BE2C (cell line): ENCODE measurements around the gene IFNA14.
"Not testable (repeated sequence)": the region's sequence is repeated elsewhere in the genome, so short reads cannot be mapped to it uniquely, and the experiment has no call there.

Experiments
- DNase-seq: peaks from one replicate; pipeline ENCODE4 v3.0.0-alpha.2; 2020
- H3K27me3 ChIP-seq: fragments of 250-450 bp; sonication (Bioruptor Pico); 2 replicates; pipeline ENCODE4 v1.5.1; 2020; ENCODE audit warnings: mild to moderate bottlenecking
- H3K36me3 ChIP-seq: fragments of 250-450 bp; sonication (Bioruptor Pico); 2 replicates; pipeline ENCODE4 v1.5.1; 2020; ENCODE audit warnings: mild to moderate bottlenecking
- H3K4me1 ChIP-seq: fragments of 250-450 bp; sonication (Bioruptor Pico); 2 replicates; pipeline ENCODE4 v1.5.1; 2020
- H3K4me3 ChIP-seq: 2 replicates; pipeline ENCODE4 v1.5.1; 2011; ENCODE audit warnings: low read depth, low read length
- H3K9me3 ChIP-seq: fragments of 250-450 bp; sonication (Bioruptor Pico); 2 replicates; pipeline ENCODE4 v1.5.1; 2020
- CTCF ChIP-seq: IDR thresholded peaks from 2 replicates; pipeline ENCODE4 v1.5.1; 2012; ENCODE audit warnings: mild to moderate bottlenecking, low read depth, low read length

IFNA14 gene

GRCh38 chr9:21205204-21205603 lies 34.6 kb downstream of the IFNA14 start:
- Histone ChIP-seq H3K4me3 (no peak overlapping the region), H3K36me3 (no peaks in the 10 kb centered on the region), H3K4me1 (no peaks in the 10 kb centered on the region), H3K9me3 (no peaks in the 10 kb centered on the region), H3K27me3 (no peaks in the 10 kb centered on the region)
- no peak for TF ChIP-seq CTCF
- no peak for DNase-seq

GRCh38 chr9:21202105-21202504 lies 37.7 kb downstream of the IFNA14 start, which contains the start of gene IFNA7:
Gene IFNA7 (minus strand): TSS chr9:21202205. CDS start chr9:21202165, 40 bp downstream.
- not testable (repeated sequence) for H3K9me3 ChIP-seq, H3K4me1 ChIP-seq, H3K36me3 ChIP-seq, H3K27me3 ChIP-seq, DNase-seq, H3K4me3 ChIP-seq

- peak; percentile 56 for TF ChIP-seq CTCF
- H3K9me3 ChIP-seq, DNase-seq, H3K27me3 ChIP-seq, H3K4me1 ChIP-seq, H3K4me3 ChIP-seq, H3K36me3 ChIP-seq: not testable (repeated sequence)
Observed at GRCh38 chr9:21194867-21195776, 44.7 kb downstream of the IFNA14 start.
